HG03159 (cell line): ENCODE measurements around the gene PTX4.
"Not testable (repeated sequence)": the region's sequence is repeated elsewhere in the genome, so short reads cannot be mapped to it uniquely, and the experiment has no call there.

Experiments
- ATAC-seq: cut with Tn5 transposase; IDR thresholded peaks from one replicate; pipeline ENCODE4 v1.9.1; 2021; ENCODE audit warnings: mild to moderate bottlenecking, moderate library complexity; ENCODE audit not compliant: unreplicated experiment

Gene PTX4

DNA sequence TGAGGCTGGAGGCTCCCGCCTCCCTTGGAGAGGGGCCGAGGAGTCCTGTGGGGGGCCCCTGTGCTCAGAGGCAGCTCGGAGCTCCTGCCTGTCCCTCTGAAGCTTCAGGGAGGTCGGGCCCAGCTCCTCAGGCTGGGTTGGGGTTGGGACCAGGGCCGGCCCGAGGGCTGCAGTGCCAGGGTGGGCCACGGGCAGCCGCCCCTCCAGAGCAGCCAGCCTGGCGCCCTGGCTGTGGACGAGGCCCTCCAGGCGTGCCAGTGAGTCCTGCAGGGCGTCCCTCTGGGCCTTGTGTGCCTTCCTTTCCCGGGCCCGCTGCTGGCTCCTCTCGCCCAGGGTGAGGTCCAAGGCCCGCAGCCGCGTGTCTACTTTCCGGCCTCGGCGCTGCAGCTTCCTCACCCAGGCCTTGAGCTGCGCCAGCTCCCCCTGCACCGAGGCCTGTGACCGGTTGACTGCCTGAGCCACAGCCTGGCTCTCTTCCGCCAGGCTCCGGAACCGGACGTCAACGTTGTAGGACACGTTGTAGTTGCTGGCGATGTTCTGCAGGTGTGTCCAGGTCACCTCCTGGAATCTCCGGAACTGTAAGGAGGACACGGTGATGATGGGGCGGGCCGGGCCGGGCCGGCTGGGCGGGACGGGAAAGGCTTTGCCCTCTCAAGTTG lies 1.2 kb downstream of the PTX4 start:
- no peak for ATAC-seq

DNA sequence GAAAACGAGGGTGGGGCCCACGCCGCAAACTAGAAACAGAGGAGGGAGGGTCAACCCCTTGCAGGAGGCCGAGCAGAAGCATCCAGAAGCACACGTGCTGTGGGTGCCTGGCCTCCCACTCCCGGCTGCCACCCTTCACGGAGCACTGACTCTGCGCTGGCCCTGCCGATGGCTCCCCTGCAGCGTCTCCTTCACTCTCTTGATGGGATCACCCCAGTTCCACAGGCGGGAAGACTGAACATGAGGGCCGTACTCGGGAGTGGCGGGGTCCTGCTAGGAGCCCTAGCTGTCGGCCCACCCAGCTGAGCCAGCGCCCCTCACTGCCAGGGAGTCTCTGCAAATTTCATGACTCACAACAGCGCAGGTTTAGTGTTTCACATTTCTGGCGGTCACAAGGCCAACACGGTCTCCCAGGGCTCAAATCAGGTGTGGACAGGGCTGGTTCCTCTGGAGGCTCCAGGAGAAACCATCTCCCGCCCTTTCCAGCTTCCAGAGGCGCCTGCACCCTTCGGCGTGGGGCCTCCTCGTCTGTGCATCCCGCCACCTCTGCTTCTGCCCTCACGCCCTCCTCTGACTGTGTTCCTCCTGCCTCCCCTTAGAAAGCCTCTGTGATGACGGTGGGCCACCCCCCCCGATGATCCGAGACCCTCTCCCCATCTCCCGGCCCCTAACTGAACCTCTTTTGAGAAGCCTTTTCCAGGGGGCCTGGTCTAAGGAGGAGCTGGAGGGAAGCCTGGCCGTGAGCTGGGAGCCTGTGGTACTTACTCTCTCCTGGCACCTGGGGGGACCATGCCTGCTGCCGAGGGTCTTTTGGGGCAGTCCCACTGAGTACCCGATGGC lies 2.0 kb downstream of the PTX4 start:
- ATAC-seq = no peak

DNA sequence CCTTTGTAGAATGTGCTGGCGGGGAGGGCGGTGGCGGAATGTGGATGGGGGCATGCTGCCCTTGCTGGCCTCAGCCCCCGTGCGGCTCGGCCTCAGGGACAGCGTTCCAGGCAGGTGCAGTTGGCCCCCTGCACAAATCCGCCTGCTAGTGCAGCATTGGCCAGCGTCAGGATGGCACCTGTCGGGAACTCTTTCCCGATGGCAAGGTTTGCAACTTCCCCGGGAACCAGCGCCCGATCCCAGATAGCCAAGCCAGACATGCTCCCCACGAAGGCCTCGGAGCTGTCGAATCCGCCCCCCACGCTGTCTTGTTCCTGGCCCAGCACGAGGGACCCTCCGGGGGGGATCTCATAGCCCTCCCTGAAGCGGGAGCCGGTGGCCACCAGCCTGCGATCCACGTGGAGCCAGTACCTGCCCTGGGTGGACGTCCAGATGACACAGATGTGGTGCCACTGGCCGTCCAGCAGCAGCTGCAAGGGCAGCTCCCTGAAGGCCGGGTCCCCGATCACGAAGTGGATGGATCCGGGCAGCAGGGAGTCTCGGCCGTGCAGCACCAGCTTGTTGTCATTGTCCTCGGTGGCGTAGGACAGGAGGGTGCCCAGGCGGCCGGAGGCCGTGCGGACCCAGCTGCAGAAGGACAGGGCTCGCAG lies 2.8 kb downstream of the PTX4 start:
- no peak for ATAC-seq

GRCh38 chr16:1481906-1482835 lies 6.6 kb downstream of the PTX4 start:
- ATAC-seq = no peak

DNA sequence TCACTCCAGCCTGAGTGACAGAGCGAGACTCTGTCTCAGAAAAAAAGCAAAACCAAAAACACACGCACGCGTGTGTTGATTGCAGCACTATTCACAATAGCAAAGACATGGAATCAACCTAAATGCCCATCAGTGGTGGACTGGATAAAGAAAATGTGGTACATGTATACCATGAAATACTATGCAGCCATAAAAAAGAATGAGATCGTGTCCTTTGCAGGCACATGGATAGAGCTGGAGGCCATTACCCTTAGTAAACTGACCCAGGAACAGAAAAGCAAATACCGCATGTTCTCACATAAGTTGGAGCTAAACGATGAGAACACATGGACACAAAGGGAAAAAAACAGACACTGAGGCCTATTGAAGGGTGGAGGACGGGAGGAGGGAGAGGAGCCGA lies 9.8 kb downstream of the PTX4 start:
- not testable (repeated sequence) for ATAC-seq

DNA sequence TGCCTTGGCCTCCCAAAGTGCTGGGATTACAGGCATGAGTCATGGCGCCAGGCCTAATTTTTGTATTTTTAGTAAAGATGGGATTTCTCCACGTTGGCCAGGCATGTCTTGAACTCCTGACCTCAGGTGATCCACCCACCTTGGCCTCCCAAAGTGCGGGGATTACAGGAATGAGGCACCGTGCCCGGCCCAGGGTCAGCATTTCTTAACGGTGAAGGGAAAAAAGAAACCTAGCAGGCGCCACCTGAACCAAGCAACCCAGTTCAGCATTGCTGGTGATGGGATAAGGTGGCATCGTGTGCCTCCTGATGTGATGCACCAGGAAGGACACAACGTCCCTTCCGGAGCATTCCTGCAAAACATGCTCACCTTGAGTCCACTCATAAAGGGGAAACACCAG lies 11.7 kb downstream of the PTX4 start:
- no peak for ATAC-seq

DNA sequence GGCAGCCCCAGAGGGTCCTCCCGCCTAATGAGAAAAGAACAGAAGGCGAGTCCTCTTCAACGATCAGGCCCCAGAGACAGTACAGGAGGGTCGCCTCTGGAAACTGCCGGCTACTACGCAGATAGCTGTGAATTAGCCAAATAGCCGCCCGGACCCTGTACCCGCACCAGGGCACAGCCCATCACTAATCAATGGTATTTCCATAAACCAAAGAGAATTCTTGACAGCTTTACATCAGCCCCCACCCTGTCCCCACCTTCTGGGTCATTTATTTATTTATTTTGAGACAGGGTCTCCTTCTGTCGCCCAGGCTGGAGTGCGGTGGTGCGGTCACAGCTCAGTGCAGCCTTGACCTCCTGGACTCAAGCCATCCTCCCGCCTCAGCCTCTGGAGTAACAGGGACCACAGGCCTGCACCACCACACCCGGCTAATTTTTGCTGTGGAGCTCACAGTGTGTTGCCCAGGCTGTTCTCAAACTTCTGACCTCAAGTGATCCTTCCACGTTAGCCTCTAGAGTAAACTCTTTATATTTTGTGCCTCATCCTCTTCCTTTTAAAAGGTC lies 13.1 kb downstream of the PTX4 start:
- ATAC-seq = no peak

- peak; percentile 87 for ATAC-seq
These were observed 13.8 kb downstream of the PTX4 start, which contains the start of gene CLCN7 for GRCh38 chr16:1474796-1475551. Gene CLCN7, minus strand, starts transcription at chr16:1475028. Its CDS starts 54 bp downstream, at chr16:1474974.

DNA sequence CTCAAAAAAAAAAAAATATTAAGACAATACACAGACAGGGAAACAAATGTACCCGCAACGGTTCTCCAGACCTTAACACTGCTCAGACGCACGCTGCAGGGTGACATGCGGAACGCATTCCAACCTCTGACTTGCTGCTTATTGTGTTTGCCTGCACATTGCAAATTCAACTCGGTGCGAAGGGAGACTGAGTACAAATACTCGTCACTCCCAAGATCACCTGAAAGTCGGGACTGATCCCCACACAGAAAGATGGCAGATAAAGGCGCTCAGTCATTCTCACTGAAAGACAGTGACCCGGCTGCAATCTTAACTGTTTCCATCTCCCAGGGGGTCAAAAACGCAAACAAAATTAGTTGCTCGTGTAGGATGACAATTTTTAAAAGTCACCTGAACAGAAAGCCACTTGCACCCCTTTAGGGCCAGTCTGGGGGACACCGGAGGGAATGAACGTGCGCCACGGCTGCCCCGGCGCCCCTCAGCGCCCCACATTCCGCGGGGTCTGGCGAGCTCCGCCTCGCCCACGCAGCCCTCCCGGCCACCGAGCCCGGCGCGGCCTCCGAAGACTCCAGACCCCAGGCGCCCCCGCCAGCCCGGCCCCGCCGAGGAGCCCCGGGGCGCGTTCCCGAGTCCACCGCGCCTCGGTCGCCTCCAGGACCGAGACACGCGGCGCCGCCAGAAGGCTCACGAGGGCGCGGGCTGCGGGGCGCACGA lies 14.5 kb downstream of the PTX4 start:
- ATAC-seq = peak; percentile 23

- no peak for ATAC-seq
These were observed 15.8 kb downstream of the PTX4 start for GRCh38 chr16:1472974-1473373.

DNA sequence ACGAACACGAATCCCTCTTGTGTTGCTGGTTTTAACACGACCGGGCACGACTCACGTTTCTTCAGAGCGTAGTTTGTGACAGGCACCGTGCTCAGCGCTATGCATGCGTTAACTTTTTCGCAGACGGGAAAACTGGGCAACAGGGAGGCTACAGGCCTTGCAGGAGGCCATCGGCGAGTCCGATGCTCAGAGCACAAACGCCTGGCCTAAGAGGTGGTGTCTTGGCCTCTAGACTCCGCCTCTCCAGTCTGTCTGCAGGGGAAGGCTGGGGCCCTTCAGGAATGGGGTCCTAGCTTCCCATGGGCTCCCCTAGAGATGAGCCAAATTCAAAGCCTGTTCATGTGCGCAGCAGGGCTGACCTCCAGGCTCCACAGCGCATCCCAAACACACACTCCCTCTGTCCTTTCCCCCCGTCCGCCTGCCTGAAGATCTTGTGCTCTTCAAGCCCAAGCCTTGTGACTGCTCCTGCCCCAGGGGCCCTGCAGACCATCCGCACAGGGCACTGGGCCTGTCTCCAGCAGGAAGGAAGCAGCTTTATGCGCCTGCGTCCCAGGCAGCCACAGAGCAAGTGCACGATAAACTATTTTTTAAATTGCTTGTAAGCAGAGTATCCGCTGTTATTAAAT lies 17.1 kb downstream of the PTX4 start:
- ATAC-seq = no peak

DNA sequence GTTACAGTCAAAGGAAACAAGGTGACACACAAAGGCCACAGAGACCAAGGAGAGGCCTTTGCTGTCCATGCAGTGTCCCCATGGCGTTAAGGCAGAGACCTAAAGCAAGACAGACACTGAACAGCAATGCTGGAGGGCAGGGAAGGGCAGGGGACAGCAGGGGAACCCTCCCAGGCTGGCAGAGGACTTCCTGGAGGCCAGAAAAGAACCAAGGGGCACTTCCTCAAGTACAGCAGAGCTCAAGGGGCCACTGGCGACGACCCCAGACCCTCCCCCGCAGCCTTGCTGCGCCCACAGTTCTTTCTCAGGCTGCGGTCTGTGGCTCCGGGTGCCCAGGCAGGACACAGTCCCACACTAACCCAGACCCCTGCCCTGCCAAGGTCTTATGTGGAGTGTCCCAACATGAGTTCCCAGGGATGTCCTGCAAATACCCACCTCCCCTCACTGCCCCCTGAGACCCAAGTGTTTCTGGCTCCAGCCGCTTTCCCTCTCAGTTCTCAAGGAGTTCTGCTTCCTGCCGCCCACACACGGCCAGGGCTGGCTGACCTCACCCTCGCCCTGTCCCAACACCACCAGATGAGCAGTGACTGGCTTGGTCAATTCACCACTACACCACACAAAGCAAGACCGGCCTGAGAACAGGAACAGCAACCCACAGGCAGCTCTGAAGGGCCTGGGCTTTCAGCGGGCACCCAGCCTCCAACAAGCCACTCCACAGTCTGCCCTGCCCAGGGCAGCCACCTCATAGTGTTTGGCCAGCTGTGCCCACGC lies 18.1 kb downstream of the PTX4 start:
- ATAC-seq = no peak

DNA sequence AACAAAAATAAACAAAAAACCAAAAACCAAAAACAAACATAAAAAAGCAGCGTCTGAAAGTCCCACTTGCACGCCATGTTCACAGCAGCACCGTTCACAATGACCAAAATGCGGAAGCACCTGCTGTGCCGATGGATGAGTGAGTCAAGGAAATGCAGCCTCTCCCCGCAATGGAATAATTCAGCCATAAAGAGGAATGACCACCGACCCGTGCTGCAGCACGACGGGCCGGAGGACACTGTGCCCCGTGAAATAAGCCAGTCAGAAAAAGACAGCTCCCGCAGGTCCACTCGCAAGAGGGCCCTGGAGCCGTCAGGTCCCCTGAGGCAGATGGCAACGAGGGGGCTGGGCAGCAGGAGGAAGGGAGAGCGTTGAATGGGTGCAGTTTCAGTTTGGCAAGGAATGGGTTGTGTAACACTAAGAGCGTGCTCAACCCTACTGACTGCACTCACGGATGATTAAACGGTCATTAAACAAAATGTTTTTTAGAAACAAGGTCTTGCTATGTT lies 19.0 kb downstream of the PTX4 start:
- ATAC-seq = no peak

GRCh38 chr16:1469141-1469540 lies 19.6 kb downstream of the PTX4 start:
- ATAC-seq = not testable (repeated sequence)

DNA sequence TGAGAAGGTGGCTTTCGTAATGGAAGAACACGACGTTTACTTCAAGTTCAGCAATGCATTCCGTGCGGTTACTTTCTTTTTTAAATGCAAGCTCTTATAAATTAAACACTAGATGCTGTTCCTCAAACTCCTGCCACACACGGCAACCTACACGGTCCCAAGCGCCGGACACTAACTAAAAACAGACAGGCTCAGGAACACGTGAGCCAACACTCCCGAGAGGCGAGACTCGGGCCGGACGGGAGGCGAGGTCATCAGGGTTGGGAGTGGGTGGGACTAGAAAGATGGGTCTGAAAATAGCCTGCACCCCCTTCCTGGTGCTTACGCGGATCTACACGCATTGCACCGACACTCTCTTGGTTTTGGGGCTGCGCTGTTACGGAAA lies 20.3 kb downstream of the PTX4 start:
- ATAC-seq = no peak

- ATAC-seq = no peak
These were observed 21.7 kb downstream of the PTX4 start for GRCh38 chr16:1466968-1467521.

GRCh38 chr16:1466054-1466453 lies 22.7 kb downstream of the PTX4 start:
- ATAC-seq = no peak
